GM10266 (cell line): ENCODE measurements around the gene RPS6KB2.
A peak's percentile ranks its signal among the peaks of the same experiment; 100 is the strongest.

Source experiments
- DNase-seq: peaks from one replicate; pipeline ENCODE4 v3.0.0; 2012; ENCODE audit errors: extremely low spot score
- CTCF ChIP-seq: IDR thresholded peaks from 2 replicates; pipeline ENCODE4 v1.5.1; 2012; ENCODE audit warnings: mild to moderate bottlenecking, low read depth; ENCODE audit not compliant: control insufficient read depth, insufficient read depth; ENCODE audit errors: missing control alignments

The RPS6KB2 gene

GRCh38 chr11:67405196-67405567 is 23.1 kb upstream of the RPS6KB2 start:
- DNase-seq: peak; percentile 18
- no peak for TF ChIP-seq CTCF

GRCh38 chr11:67405688-67406339 is 22.5 kb upstream of the RPS6KB2 start:
- TF ChIP-seq CTCF: no peak
- DNase-seq: no peak

- TF ChIP-seq CTCF: no peak
- DNase-seq: no peak
Observed at GRCh38 chr11:67406420-67406968, 21.8 kb upstream of the RPS6KB2 start.

GRCh38 chr11:67406969-67407687 is 21.2 kb upstream of the RPS6KB2 start:
- TF ChIP-seq CTCF: peak; percentile 5
- DNase-seq: peak; percentile 30

GRCh38 chr11:67407688-67408163 is 20.6 kb upstream of the RPS6KB2 start:
- no peak for TF ChIP-seq CTCF
- DNase-seq: no peak

GRCh38 chr11:67408437-67409200 is 19.7 kb upstream of the RPS6KB2 start:
- TF ChIP-seq CTCF: no peak
- DNase-seq: no peak

GRCh38 chr11:67409261-67409666 is 19.0 kb upstream of the RPS6KB2 start:
- peak; percentile 4 for TF ChIP-seq CTCF
- peak; percentile 79 for DNase-seq
